Measurements from ENCODE around the gene TUBB4B. TPM values are rescaled to one million over a fixed set of nuclear protein-coding genes. Genes with fewer than 3 reads are reported as not detected.

TUBB4B gene
- total RNA-seq, 4 donors from 2014 or later = 181 to 757 (median 487) TPM

- Histone ChIP-seq H3K9me3 (no peaks in the 10 kb centered on the region), H3K4me3 (replicated peaks in 1 of 3) (no peak overlapping the region), H3K36me3 (peaks cover 20 to 37% of the 10 kb centered on the region in 2 donors), H3K4me1 (no peaks in the 10 kb centered on the region), H3K27ac (no peak overlapping the region), H3K27me3 (no peaks in the 10 kb centered on the region)
- intact Hi-C loops (cut with DNase I) = no loop called here
- no peak for TF ChIP-seq POLR2A (IDR thresholded peaks at IDR 0.05)
- no peak for TF ChIP-seq CTCF (IDR thresholded peaks at IDR 0.05)
- WGBS, 2 donors = 91 to 95% methylated on average over 8 to 10 of the region's 10 CpGs
- no peak for DNase-seq
Measured at GRCh38 chr9:137263506-137263905, 22.4 kb downstream of the TUBB4B start.

GRCh38 chr9:137264067-137264466 is 23.0 kb downstream of the TUBB4B start:
- Histone ChIP-seq H3K9me3 (no peaks in the 10 kb centered on the region), H3K4me3 (replicated peaks in 1 of 3) (no peak overlapping the region), H3K27me3 (no peaks in the 10 kb centered on the region), H3K36me3 (peaks cover 20 to 34% of the 10 kb centered on the region in 2 donors), H3K27ac (no peak overlapping the region), H3K4me1 (peaks cover 0 to 5% of the 10 kb centered on the region in 2 donors)
- TF ChIP-seq POLR2A (IDR thresholded peaks at IDR 0.05) (no peak), CTCF (IDR thresholded peaks at IDR 0.05) (no peak)
- 93 to 95% methylated on average over 19 to 22 of the region's 22 CpGs for WGBS, 2 donors
- intact Hi-C loops (cut with DNase I) = no loop called here
- no peak for DNase-seq

GRCh38 chr9:137265496-137266161 is 24.5 kb downstream of the TUBB4B start:
- Histone ChIP-seq H3K9me3 (no peaks in the 10 kb centered on the region), H3K27ac (no peak overlapping the region), H3K27me3 (no peaks in the 10 kb centered on the region), H3K4me1 (peaks cover 0 to 5% of the 10 kb centered on the region in 2 donors), H3K36me3 (peaks cover 20 to 34% of the 10 kb centered on the region in 2 donors), H3K4me3 (replicated peaks in 1 of 3) (no peak overlapping the region)
- no peak for TF ChIP-seq CTCF (IDR thresholded peaks at IDR 0.05)
- TF ChIP-seq POLR2A (IDR thresholded peaks at IDR 0.05) = no peak
- intact Hi-C loops (cut with DNase I) = no loop called here
- 87 to 93% methylated on average over 17 to 23 of the region's 29 CpGs for WGBS, 2 donors
- no peak for DNase-seq

GRCh38 chr9:137266162-137266527 is 25.1 kb downstream of the TUBB4B start:
- Histone ChIP-seq H3K27ac (no peak overlapping the region), H3K4me3 (replicated peaks in 1 of 3) (no peak overlapping the region), H3K4me1 (peaks cover 0 to 5% of the 10 kb centered on the region in 2 donors), H3K36me3 (peaks cover 20 to 34% of the 10 kb centered on the region in 2 donors), H3K27me3 (no peaks in the 10 kb centered on the region), H3K9me3 (no peaks in the 10 kb centered on the region)
- DNase-seq = no peak
- TF ChIP-seq POLR2A (IDR thresholded peaks at IDR 0.05) (no peak), CTCF (IDR thresholded peaks at IDR 0.05) (no peak)
- intact Hi-C loops (cut with DNase I) = no loop called here
- WGBS, 2 donors = 84 to 86% methylated on average over 7 to 13 of the region's 15 CpGs

- TF ChIP-seq CTCF (IDR thresholded peaks at IDR 0.05) (no peak), POLR2A (IDR thresholded peaks at IDR 0.05) (no peak)
- intact Hi-C loops (cut with DNase I) = no loop called here
- H3K27me3 ChIP-seq = no peaks in the 10 kb centered on the region
- H3K27ac ChIP-seq = no peak overlapping the region
- H3K4me1 ChIP-seq = peaks cover 0 to 5% of the 10 kb centered on the region in 2 donors
- no peak overlapping the region for H3K4me3 ChIP-seq (replicated peaks in 1 of 3)
- peaks cover 20 to 34% of the 10 kb centered on the region in 2 donors for H3K36me3 ChIP-seq
- WGBS, 2 donors = 90 to 96% methylated on average over 24 to 33 of the region's 34 CpGs
- no peak for DNase-seq
- no peaks in the 10 kb centered on the region for H3K9me3 ChIP-seq
Measured at GRCh38 chr9:137266585-137267453, 25.7 kb downstream of the TUBB4B start.

Data from thyroid gland (tissue), 4 donors.